GM12873 (cell line): ENCODE measurements around the gene SLC8A1.

ENCODE experiments used
- TF ChIP-seq, protein P1 (sequence below): IDR thresholded peaks from 2 replicates; pipeline ENCODE4 v1.5.1; 2012; ENCODE audit warnings: low read depth, mild to moderate bottlenecking, moderate library complexity, low read length, control low read depth; ENCODE audit not compliant: insufficient read depth; ENCODE audit errors: missing control alignments

Gene SLC8A1

DNA sequence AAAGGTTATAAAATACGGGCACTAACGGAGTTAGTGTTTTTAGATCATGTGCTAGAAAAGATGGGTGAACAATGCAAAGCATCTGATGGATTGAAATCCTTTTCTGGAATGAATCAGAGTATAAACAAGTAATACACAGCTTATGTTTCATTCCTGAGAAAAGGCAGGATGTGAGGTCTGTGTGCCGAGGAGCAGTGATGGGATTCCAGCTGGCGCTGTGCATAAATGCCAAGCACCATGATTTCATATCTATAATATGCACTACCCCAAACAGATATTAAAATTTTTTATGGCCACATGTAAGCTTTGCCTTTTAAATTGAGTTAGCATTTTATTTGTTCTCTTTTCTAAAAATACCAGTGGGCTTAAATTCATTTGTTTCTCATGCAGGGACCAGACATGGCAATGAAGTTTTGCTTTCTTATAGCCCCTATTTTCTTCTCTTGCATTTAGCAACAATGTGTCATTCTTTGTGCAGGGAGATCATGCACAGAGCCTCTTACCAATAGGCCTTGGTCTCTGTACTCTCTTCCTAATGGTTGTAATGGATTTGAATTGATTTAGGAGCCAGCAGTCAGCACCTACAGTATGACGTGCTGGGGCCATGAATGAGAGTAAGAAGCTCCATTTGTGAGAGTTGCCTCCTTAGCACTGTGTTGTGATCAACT is 323.9 kb downstream of the SLC8A1 start:
- TF ChIP-seq, protein P1, sequence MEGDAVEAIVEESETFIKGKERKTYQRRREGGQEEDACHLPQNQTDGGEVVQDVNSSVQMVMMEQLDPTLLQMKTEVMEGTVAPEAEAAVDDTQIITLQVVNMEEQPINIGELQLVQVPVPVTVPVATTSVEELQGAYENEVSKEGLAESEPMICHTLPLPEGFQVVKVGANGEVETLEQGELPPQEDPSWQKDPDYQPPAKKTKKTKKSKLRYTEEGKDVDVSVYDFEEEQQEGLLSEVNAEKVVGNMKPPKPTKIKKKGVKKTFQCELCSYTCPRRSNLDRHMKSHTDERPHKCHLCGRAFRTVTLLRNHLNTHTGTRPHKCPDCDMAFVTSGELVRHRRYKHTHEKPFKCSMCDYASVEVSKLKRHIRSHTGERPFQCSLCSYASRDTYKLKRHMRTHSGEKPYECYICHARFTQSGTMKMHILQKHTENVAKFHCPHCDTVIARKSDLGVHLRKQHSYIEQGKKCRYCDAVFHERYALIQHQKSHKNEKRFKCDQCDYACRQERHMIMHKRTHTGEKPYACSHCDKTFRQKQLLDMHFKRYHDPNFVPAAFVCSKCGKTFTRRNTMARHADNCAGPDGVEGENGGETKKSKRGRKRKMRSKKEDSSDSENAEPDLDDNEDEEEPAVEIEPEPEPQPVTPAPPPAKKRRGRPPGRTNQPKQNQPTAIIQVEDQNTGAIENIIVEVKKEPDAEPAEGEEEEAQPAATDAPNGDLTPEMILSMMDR = no peak

DNA sequence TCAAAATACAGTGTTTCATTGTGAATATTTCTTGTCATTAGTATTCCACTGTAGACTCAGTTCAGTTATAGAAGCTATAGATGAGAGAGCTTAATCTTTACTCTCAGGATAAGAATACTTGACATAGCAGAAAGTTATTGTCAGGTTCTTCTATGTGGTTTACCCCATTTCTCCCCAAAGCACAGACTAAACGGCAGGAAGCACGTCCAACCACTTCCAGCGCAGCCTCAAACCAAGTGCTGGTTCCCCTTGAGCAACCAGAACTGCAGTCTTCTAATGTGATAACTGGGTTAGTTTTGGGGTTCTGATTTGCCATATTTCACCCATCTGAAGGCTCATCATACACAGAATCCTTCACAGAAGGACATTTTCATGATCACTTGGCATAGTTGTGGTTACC is 324.7 kb downstream of the SLC8A1 start:
- TF ChIP-seq, protein P1 = no peak

DNA sequence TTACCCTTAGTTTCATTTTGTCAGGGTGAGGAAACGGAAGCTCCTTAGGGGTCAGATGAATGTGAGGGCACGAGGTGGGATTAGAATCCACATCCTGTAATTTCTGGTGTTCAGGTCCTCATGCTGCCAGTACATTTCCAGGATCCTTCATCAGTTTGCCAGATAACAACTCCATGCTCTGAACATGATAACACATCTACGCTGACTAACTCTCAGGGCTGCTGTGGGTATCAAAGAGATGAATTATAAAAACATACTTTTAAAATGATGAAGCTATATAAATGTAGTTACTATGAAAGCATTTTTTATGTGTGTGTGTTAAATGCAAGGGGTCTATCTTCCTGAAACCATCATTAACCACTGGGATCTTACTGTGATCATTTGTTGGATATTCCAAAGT is 325.9 kb downstream of the SLC8A1 start:
- TF ChIP-seq, protein P1 = no peak

DNA sequence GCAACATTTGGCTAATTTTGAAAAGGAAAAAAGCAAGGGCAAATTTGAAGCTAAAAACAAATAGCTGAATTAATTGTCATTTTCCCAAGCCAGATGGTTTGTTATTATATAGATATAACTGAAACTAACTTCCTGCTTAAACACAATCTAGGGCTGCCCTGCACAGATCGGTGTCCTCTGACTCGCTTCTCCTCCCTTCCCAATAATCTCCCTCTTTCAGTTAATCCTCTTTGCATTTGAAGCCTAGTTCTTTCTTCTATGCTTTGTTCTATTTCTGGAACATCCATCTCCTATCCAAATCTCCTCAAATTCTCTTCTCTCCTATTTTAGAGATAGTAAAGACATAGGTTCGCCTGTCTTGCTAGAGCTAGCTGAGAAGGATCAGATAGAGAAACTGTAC is 328.1 kb downstream of the SLC8A1 start:
- TF ChIP-seq, protein P1 = no peak

DNA sequence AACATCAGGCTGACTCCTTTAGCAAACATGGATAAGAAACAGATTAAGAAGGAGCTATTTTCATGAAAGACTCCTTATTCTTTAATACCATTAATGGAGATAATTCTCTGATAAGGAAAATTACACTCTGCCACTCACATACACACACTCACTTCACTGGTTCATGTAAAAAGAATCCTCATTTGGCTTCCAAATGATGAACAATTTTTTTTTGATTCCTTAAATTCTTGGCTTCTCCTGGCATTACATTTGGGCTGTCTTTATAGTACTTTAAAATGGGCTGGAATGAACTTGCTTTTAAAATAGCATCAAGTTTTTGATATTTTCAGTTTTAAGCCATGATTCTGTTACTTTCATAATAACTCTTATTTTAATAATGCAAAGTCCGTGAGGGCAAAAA is 328.6 kb downstream of the SLC8A1 start:
- TF ChIP-seq, protein P1 = no peak

DNA sequence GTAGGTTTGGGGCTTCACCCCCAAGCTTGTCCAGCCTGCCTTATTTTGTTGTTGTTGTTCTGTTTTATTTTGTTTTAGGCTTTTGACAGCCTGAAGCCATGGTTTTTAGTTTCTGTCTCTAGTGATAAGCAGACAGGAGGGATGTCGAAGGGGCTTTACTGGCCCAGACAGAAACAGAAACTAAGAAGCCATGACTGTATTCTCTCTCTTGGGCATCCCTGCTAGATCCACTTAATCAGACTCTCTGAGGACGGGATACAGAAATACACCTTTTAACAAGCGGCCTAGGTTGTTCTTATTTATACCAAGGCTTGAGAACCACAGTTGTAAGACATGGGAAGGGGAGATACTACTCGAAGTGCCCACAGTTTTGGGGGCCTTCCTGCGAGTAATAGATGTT is 330.9 kb downstream of the SLC8A1 start:
- TF ChIP-seq, protein P1 = no peak

DNA sequence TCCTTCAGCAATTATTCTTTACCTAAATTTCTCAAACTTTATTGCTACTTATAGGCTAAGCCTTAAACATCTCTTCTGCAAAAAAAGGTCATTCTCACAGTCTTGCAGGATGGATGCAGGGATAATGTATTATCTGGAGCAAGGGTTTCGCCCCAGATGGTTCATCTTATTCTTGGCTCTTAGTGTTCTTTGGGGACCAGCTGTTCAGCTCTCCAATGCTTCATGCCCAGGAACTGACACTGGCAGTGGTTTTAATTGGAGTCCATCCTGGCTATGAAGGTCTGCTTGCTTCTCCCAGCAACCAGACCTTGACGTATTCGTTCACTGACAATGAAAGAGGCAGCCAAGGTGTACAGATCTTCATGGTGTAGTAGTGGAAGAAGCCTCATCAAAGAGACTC is 331.9 kb downstream of the SLC8A1 start:
- TF ChIP-seq, protein P1 = no peak
